ENCODE data around the gene TENM4.

Gene TENM4

DNA sequence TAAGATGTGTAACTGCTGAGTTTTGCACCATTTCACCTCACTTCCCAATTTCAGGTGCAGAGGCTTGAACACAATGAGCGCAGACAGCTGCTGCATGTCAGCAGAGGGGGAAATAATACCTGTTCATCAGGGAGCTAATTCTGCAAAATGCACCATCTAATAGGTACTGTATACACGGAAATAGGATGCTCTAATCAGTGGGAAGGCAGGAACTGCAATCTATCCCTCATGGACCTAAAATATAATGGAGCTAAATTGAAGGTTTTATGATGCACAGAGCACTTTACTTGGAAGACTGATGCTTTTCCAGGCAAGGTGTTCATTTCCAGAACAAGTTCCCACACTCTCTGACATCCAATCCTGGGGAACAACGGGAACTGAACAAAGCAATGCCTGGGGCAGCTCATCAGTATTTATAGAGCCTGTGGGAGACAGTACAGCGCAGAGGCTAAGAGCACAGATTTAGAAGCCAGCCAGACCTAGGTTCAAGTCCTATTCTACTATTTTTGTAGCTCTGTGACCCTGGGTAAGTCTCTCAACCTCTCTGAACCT is 78.5 kb downstream of the TENM4 start:
- TF ChIP-seq TEAD4 (IDR thresholded peaks at IDR 0.05) (no peak), RAD21 (IDR thresholded peaks at IDR 0.05; ENCODE audit: low read depth) (no peak), FOXM1 (IDR thresholded peaks at IDR 0.05; ENCODE audit: borderline replicate concordance, low read depth) (no peak), NFIC (IDR thresholded peaks at IDR 0.05) (no peak), TCF12 (IDR thresholded peaks at IDR 0.05; ENCODE audit: low read depth) (no peak), ZBTB7A (IDR thresholded peaks at IDR 0.05; ENCODE audit: low read depth) (no peak), TAF1 (IDR thresholded peaks at IDR 0.05; ENCODE audit: low read depth) (no peak), YY1 (IDR thresholded peaks at IDR 0.05; ENCODE audit: low read depth) (no peak), CEBPB (IDR thresholded peaks at IDR 0.05) (no peak), EGR1 (IDR thresholded peaks at IDR 0.05) (no peak), CREB1 (IDR thresholded peaks at IDR 0.05; ENCODE audit: low read depth) (no peak), EP300 (IDR thresholded peaks at IDR 0.05; ENCODE audit: borderline replicate concordance) (no peak)
- TF ChIP-seq, protein P1, sequence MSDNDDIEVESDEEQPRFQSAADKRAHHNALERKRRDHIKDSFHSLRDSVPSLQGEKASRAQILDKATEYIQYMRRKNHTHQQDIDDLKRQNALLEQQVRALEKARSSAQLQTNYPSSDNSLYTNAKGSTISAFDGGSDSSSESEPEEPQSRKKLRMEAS (IDR thresholded peaks at IDR 0.05): no peak
- TF ChIP-seq, protein P2, sequence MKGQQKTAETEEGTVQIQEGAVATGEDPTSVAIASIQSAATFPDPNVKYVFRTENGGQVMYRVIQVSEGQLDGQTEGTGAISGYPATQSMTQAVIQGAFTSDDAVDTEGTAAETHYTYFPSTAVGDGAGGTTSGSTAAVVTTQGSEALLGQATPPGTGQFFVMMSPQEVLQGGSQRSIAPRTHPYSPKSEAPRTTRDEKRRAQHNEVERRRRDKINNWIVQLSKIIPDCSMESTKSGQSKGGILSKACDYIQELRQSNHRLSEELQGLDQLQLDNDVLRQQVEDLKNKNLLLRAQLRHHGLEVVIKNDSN (IDR thresholded peaks at IDR 0.05): no peak
- TF ChIP-seq, protein P3, sequence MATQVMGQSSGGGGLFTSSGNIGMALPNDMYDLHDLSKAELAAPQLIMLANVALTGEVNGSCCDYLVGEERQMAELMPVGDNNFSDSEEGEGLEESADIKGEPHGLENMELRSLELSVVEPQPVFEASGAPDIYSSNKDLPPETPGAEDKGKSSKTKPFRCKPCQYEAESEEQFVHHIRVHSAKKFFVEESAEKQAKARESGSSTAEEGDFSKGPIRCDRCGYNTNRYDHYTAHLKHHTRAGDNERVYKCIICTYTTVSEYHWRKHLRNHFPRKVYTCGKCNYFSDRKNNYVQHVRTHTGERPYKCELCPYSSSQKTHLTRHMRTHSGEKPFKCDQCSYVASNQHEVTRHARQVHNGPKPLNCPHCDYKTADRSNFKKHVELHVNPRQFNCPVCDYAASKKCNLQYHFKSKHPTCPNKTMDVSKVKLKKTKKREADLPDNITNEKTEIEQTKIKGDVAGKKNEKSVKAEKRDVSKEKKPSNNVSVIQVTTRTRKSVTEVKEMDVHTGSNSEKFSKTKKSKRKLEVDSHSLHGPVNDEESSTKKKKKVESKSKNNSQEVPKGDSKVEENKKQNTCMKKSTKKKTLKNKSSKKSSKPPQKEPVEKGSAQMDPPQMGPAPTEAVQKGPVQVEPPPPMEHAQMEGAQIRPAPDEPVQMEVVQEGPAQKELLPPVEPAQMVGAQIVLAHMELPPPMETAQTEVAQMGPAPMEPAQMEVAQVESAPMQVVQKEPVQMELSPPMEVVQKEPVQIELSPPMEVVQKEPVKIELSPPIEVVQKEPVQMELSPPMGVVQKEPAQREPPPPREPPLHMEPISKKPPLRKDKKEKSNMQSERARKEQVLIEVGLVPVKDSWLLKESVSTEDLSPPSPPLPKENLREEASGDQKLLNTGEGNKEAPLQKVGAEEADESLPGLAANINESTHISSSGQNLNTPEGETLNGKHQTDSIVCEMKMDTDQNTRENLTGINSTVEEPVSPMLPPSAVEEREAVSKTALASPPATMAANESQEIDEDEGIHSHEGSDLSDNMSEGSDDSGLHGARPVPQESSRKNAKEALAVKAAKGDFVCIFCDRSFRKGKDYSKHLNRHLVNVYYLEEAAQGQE (IDR thresholded peaks at IDR 0.05; ENCODE audit: low read depth): no peak

DNA sequence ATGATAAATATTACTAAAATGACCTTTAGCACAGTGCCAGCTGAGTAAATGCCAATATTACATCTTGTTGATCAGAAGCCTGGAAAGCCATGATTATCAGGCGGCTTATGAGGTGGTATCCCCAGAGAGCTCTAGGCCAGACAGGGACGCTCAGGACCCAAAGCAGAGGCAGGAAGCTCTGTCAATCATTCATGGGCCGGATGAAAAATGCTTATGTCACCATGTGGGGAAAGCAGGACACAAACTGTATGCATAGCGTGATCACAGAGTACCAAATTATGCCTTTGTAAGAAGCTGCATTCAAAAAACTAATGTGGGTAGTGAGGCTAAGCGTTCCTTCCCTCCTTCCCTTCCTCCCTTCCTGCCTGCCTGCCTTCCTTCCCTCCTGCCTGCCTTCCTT is 82.6 kb downstream of the TENM4 start:
- TF ChIP-seq FOXM1 (IDR thresholded peaks at IDR 0.05; ENCODE audit: borderline replicate concordance, low read depth) (no peak), CREB1 (IDR thresholded peaks at IDR 0.05; ENCODE audit: low read depth) (no peak)

DNA sequence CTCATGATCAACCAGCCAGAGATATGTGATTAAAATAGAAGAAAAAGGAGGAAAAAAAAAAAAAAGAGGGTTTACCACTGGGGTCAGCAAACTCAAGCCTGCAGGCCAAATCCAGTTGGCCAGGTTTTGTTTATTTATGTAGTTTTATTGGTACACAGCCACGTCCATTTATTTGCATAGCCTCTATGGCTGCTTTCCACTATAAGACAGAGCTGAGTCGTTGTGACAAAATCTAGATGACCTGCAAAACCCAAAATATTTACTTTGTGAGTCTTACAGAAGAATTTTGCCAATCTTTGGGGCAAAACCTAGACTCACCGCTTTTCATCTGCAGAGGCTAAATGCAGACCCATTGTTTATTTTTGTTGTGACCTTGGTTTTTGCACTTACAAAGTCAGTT is 87.1 kb downstream of the TENM4 start:
- TF ChIP-seq TAF1 (IDR thresholded peaks at IDR 0.05; ENCODE audit: low read depth): no peak

DNA sequence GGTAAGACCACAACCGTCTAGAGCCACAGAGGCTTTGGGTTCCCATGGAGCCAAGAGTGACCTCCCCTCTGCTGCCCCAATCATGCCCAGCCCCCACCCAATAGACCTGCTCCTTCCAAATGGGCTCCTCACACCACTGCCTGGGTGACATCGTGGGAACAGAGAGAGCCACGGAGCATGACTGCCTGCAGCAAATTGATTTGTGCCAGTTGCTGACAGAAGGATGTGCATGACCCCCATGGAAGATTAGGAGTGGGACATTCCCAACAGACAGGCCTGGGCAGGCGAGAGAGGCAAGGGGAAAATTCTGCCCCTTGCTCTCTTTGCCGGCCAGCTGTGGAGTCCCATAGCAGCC is 88.5 kb downstream of the TENM4 start:
- no peak for TF ChIP-seq TAF1 (IDR thresholded peaks at IDR 0.05; ENCODE audit: low read depth)
- TF ChIP-seq, protein P3 (IDR thresholded peaks at IDR 0.05; ENCODE audit: low read depth): no peak
- TF ChIP-seq CREB1 (IDR thresholded peaks at IDR 0.05; ENCODE audit: low read depth): no peak
- TF ChIP-seq ZBTB7A (IDR thresholded peaks at IDR 0.05; ENCODE audit: low read depth): no peak
- TF ChIP-seq TEAD4 (IDR thresholded peaks at IDR 0.05): no peak
- no peak for TF ChIP-seq FOXM1 (IDR thresholded peaks at IDR 0.05; ENCODE audit: borderline replicate concordance, low read depth)
- no peak for TF ChIP-seq EP300 (IDR thresholded peaks at IDR 0.05; ENCODE audit: borderline replicate concordance)
- TF ChIP-seq EGR1 (IDR thresholded peaks at IDR 0.05): no peak

DNA sequence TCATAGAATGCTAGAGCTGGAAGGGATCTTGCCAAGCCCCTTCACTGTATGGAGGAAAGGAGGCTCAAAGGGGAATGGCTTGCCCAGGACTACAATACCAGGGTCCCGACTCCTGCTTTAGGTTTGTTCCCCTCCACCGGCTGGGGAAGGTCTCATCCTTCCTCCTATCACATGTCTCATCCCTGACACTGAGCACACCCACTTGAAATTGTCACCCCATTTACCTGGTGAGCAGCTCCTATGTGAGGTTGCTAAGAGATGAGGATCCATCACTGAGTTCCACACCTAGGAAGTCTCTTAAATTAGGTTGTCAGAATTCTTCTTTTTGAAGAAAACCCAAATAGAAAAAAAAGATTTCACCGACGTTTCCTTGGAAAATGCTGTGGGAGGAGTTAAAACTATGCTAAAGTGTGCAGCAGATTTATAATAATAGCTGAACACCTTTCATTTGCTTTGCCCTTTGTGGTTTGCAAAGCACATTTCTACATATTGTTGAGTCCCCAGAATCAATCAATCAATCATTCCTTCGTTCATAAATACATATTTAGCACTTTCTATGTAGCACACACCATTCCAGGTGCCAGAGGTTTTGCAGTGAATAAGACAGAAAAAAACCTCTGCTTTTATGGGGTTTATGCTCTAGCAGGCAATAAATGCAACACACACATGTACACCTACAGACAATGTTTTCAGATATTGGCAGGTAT is 91.7 kb downstream of the TENM4 start:
- TF ChIP-seq FOXM1 (IDR thresholded peaks at IDR 0.05; ENCODE audit: borderline replicate concordance, low read depth): no peak
- TF ChIP-seq CREB1 (IDR thresholded peaks at IDR 0.05; ENCODE audit: low read depth): no peak

DNA sequence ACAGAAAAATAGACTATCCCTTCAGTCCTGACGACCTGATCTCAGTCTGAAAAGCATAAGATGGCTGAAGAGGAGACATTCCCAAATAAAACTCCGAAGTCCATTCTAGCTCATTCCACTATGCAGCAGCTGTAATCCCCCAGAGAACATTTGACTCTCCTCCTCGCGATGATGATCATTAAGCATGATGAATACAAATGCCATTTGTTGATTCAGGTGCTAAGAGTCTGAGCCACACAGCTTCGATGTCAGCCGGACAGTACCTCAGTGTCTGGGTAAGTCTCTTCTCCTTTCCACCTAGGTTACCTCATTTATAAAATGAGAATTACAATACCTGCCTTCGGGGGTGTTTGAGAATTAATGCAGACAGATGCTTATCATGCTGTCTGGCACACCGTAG is 94.8 kb downstream of the TENM4 start:
- TF ChIP-seq RAD21 (IDR thresholded peaks at IDR 0.05; ENCODE audit: low read depth) (no peak), TEAD4 (IDR thresholded peaks at IDR 0.05) (no peak), EP300 (IDR thresholded peaks at IDR 0.05; ENCODE audit: borderline replicate concordance) (no peak), CREB1 (IDR thresholded peaks at IDR 0.05; ENCODE audit: low read depth) (no peak), CEBPB (IDR thresholded peaks at IDR 0.05) (no peak), YY1 (IDR thresholded peaks at IDR 0.05; ENCODE audit: low read depth) (no peak), NFIC (IDR thresholded peaks at IDR 0.05) (no peak), TAF1 (IDR thresholded peaks at IDR 0.05; ENCODE audit: low read depth) (no peak), ZBTB7A (IDR thresholded peaks at IDR 0.05; ENCODE audit: low read depth) (no peak), TCF12 (IDR thresholded peaks at IDR 0.05; ENCODE audit: low read depth) (no peak), FOXM1 (IDR thresholded peaks at IDR 0.05; ENCODE audit: borderline replicate concordance, low read depth) (no peak), EGR1 (IDR thresholded peaks at IDR 0.05) (no peak)
- TF ChIP-seq, protein P2 (IDR thresholded peaks at IDR 0.05): no peak
- TF ChIP-seq, protein P1 (IDR thresholded peaks at IDR 0.05): no peak
- TF ChIP-seq, protein P3 (IDR thresholded peaks at IDR 0.05; ENCODE audit: low read depth): no peak

Measured in Ishikawa (cell line).